Posterior cingulate gyrus (tissue), 11 donors: ENCODE results near the gene TCERG1L.
"Not testable (repeated sequence)": the region's sequence is repeated elsewhere in the genome, so short reads cannot be mapped to it uniquely, and the experiment has no call there.

ENCODE experiments used
- DNase-seq, 10 donors: peaks; one replicate each; pipeline versions ENCODE4 v3.0.0 to v3.0.0-alpha.2; 2020 to 2021; ENCODE audit warnings: mixed read lengths in 3 of 10
- intact Hi-C: fragments of 100-400 bp; cut with DNase I; formaldehyde crosslinking; loops from one replicate; pipeline ENCODE4 v1.15.1; 2023

The TCERG1L gene

GRCh38 chr10:131085091-131085860 is 226.2 kb downstream of the TCERG1L start:
- DNase-seq, result peak in 2 of 10 donors; percentile 48 to 69
- intact Hi-C loops, result no loop called here

GRCh38 chr10:131084791-131085090 is 226.8 kb downstream of the TCERG1L start:
- DNase-seq, result peak in 1 of 10 donors; percentile 64
- intact Hi-C loops, result no loop called here

- DNase-seq, result peak in 2 of 10 donors; percentile 44 to 66
- intact Hi-C loops, result no loop called here
Measured at GRCh38 chr10:131083915-131084790, 227.4 kb downstream of the TCERG1L start.

GRCh38 chr10:131082991-131083481 is 228.5 kb downstream of the TCERG1L start:
- intact Hi-C loops, result no loop called here
- peak in 2 of 10 donors; percentile 51 to 54 for DNase-seq

GRCh38 chr10:131082201-131082850 is 229.2 kb downstream of the TCERG1L start:
- intact Hi-C loops, result no loop called here
- peak in 2 of 10 donors; percentile 45 to 49 for DNase-seq

GRCh38 chr10:131081786-131082185 is 229.7 kb downstream of the TCERG1L start:
- intact Hi-C loops, result no loop called here
- peak in 2 of 10 donors; percentile 55 to 78 for DNase-seq

GRCh38 chr10:131081376-131081775 is 230.1 kb downstream of the TCERG1L start:
- intact Hi-C loops, result no loop called here
- peak in 1 of 10 donors; percentile 28 for DNase-seq

GRCh38 chr10:131080571-131080970 is 230.9 kb downstream of the TCERG1L start:
- DNase-seq, result no peak

GRCh38 chr10:131079314-131079713 is 232.2 kb downstream of the TCERG1L start:
- intact Hi-C loops, result no loop called here
- DNase-seq, result peak in 3 of 10 donors; percentile 55 to 75 (median 75)

More at GRCh38 chr10:131080571-131080970, 230.9 kb downstream of the TCERG1L start:
- intact Hi-C loops, result no loop called here

- peak in 3 of 10 donors; percentile 60 to 70 (median 65) for DNase-seq
- intact Hi-C loops, result not testable (repeated sequence)
Measured at GRCh38 chr10:131078882-131079280, 232.6 kb downstream of the TCERG1L start.

- peak in 3 of 10 donors; percentile 27 to 54 (median 50) for DNase-seq
- intact Hi-C loops, result no loop called here
Measured at GRCh38 chr10:131078131-131078881, 233.2 kb downstream of the TCERG1L start.

GRCh38 chr10:131077724-131078123 is 233.8 kb downstream of the TCERG1L start:
- intact Hi-C loops, result no loop called here
- peak in 3 of 10 donors; percentile 39 to 49 (median 40) for DNase-seq

GRCh38 chr10:131077031-131077430 is 234.5 kb downstream of the TCERG1L start:
- peak in 3 of 10 donors; percentile 49 to 63 (median 53) for DNase-seq
- intact Hi-C loops, result no loop called here

- peak in 2 of 10 donors; percentile 65 to 71 for DNase-seq
- intact Hi-C loops, result no loop called here
Measured at GRCh38 chr10:131076356-131076755, 235.2 kb downstream of the TCERG1L start.

- intact Hi-C loops, result no loop called here
- DNase-seq, result peak in 3 of 10 donors; percentile 39 to 84 (median 66)
Measured at GRCh38 chr10:131075218-131075770, 236.2 kb downstream of the TCERG1L start.

GRCh38 chr10:131074682-131075081 is 236.8 kb downstream of the TCERG1L start:
- no peak for DNase-seq
- intact Hi-C loops, result no loop called here

- intact Hi-C loops, result no loop called here
- DNase-seq, result peak in 3 of 10 donors; percentile 53 to 61 (median 56)
Measured at GRCh38 chr10:131073469-131074035, 238.0 kb downstream of the TCERG1L start.

- peak in 1 of 10 donors; percentile 75 for DNase-seq
- intact Hi-C loops, result no loop called here
Measured at GRCh38 chr10:131072651-131073468, 238.7 kb downstream of the TCERG1L start.
